SK-N-SH (cell line): ENCODE data around the gene TBC1D1. TPM values are rescaled to one million over a fixed set of nuclear protein-coding genes. Genes with fewer than 3 reads are reported as not detected.

Experiments used
- CTCF ChIA-PET: fragments of 300-600, 350-600 bp; formaldehyde crosslinking; extraction: SDS; loops from one replicate; lab custom pipeline; 2021; lab: Yijun Ruan, JAX
- POLR2A ChIA-PET: fragments of 350-600 bp; sonication (Branson Sonifier 250); formaldehyde crosslinking; extraction: SDS; loops from one replicate; lab custom pipeline; 2020; ENCODE audit warnings: antibody characterized with exemption, inconsistent platforms; lab: Yijun Ruan, JAX
- DNase-seq: peaks from one replicate; pipeline ENCODE4 v3.0.0; 2012
- H2AFZ ChIP-seq: fragments of 200-600 bp; sonication (generic); 2 replicates; pipeline ENCODE4 v1.8.1; 2016; ENCODE audit warnings: antibody characterized with exemption, mild to moderate bottlenecking, low read depth
- H3F3A ChIP-seq: fragments of 200-600 bp; sonication (generic); replicated peaks from 2 replicates; pipeline ENCODE3; 2016; ENCODE audit warnings: antibody characterized with exemption, mild to moderate bottlenecking; ENCODE audit not compliant: insufficient read depth
- H3K27ac ChIP-seq, 2 experiments: fragments of 200-500 bp in 1 of 2; fragments of 200-600 bp in 1 of 2; sonication (Bioruptor generic) in 1 of 2; sonication (generic), shearing (Covaris generic) in 1 of 2; 2 replicates each; pipeline versions ENCODE4 v1.5.1 to v1.6.1; 2014 to 2016; ENCODE audit warnings: low read depth in 2 of 2, inconsistent platforms in 1 of 2, low read length in 1 of 2, mild to moderate bottlenecking in 1 of 2, mixed read lengths in 1 of 2
- H3K27me3 ChIP-seq: fragments of 200-600 bp; sonication (generic), shearing (Covaris generic); 2 replicates; pipeline ENCODE4 v1.6.1; 2016; ENCODE audit warnings: mixed run types; ENCODE audit not compliant: insufficient read depth
- H3K36me3 ChIP-seq, 2 experiments: fragments of 200-500 bp in 1 of 2; fragments of 200-600 bp in 1 of 2; sonication (Bioruptor generic) in 1 of 2; sonication (generic) in 1 of 2; replicated peaks in 1 of 2; 2 replicates each; pipeline versions ENCODE3 to v1.5.1; 2014 to 2016; ENCODE audit warnings: low read length in 1 of 2, mild to moderate bottlenecking in 1 of 2; ENCODE audit not compliant: insufficient read depth in 2 of 2, control insufficient read depth in 1 of 2
- H3K4me1 ChIP-seq, 2 experiments: fragments of 200-500 bp in 1 of 2; fragments of 200-600 bp in 1 of 2; sonication (Bioruptor generic) in 1 of 2; sonication (generic), shearing (Covaris generic) in 1 of 2; 2 replicates each; pipeline versions ENCODE4 v1.5.1 to v1.6.1; 2014 to 2016; ENCODE audit warnings: low read depth in 1 of 2, low read length in 1 of 2, mixed run types in 1 of 2; ENCODE audit not compliant: insufficient read depth in 2 of 2, control insufficient read depth in 1 of 2
- H3K4me2 ChIP-seq: fragments of 200-600 bp; sonication (generic), shearing (Covaris generic); 2 replicates; pipeline ENCODE4 v1.6.1; 2017; ENCODE audit warnings: mixed run types
- H3K4me3 ChIP-seq, 2 experiments: fragments of 200-500 bp in 1 of 2; fragments of 200-600 bp in 1 of 2; sonication (Bioruptor generic) in 1 of 2; sonication (generic), shearing (Covaris generic) in 1 of 2; 2 replicates each; pipeline versions ENCODE4 v1.5.1 to v1.8.1; 2014 to 2016; ENCODE audit warnings: low read depth in 2 of 2, inconsistent platforms in 1 of 2, low read length in 1 of 2, mild to moderate bottlenecking in 1 of 2, mixed read lengths in 1 of 2, moderate library complexity in 1 of 2
- H3K79me2 ChIP-seq: fragments of 200-600 bp; sonication (generic); 2 replicates; pipeline ENCODE4 v1.8.1; 2017; ENCODE audit warnings: mild to moderate bottlenecking; ENCODE audit not compliant: insufficient read depth
- H3K9ac ChIP-seq: fragments of 200-600 bp; sonication (generic); 2 replicates; pipeline ENCODE4 v1.6.1; 2017; ENCODE audit warnings: mixed run types
- H3K9me2 ChIP-seq: fragments of 200-600 bp; sonication (generic); 2 replicates; pipeline ENCODE4 v1.6.1; 2017; ENCODE audit warnings: mixed run types
- H3K9me3 ChIP-seq: fragments of 200-600 bp; sonication (generic); 2 replicates; pipeline ENCODE4 v1.6.1; 2017; ENCODE audit warnings: mixed run types, mild to moderate bottlenecking, moderate library complexity
- H4K20me1 ChIP-seq: fragments of 200-600 bp; sonication (generic); 2 replicates; pipeline ENCODE4 v1.6.1; 2017; ENCODE audit warnings: mild to moderate bottlenecking, mixed run types; ENCODE audit not compliant: insufficient read depth
- CTCF ChIP-seq: fragments of 200-600 bp; sonication (generic); IDR thresholded peaks from 2 replicates; pipeline ENCODE4 v1.6.1; 2017; ENCODE audit warnings: antibody characterized with exemption, mild to moderate bottlenecking, moderate library complexity
- ELF1 ChIP-seq: IDR thresholded peaks from 2 replicates; pipeline ENCODE4 v1.4.0; 2012
- GATA2 ChIP-seq: sonication (generic); formaldehyde crosslinking; IDR thresholded peaks from 2 replicates; pipeline ENCODE4 v1.5.0; 2020; ENCODE audit warnings: mild to moderate bottlenecking, missing genetic modification reagents
- JUND ChIP-seq: IDR thresholded peaks from 2 replicates; pipeline ENCODE4 v1.4.0; 2012
- MXI1 ChIP-seq: IDR thresholded peaks from 2 replicates; pipeline ENCODE4 v1.6.1; 2012; ENCODE audit warnings: mild to moderate bottlenecking, low read depth, low read length, improper control_type of control experiment
- RAD21 ChIP-seq: IDR thresholded peaks from 2 replicates; pipeline ENCODE4 v1.6.1; 2012; ENCODE audit warnings: mild to moderate bottlenecking, low read length
- RCOR1 ChIP-seq: fragments of 150-350 bp; IDR thresholded peaks from 2 replicates; pipeline ENCODE4 v1.6.1; 2017; ENCODE audit warnings: antibody characterized with exemption, low read length
- SMC3 ChIP-seq: IDR thresholded peaks from 2 replicates; pipeline ENCODE4 v1.6.1; 2012; ENCODE audit warnings: low read depth, low read length, improper control_type of control experiment
- TAF1 ChIP-seq: IDR thresholded peaks from 2 replicates; pipeline ENCODE4 v1.6.1; 2012; ENCODE audit warnings: low read depth, mild to moderate bottlenecking, low read length, moderate library complexity, borderline replicate concordance
- TCF12 ChIP-seq: IDR thresholded peaks from 2 replicates; pipeline ENCODE4 v1.4.0; 2012
- USF1 ChIP-seq: IDR thresholded peaks from 2 replicates; pipeline ENCODE4 v1.4.0; 2012; ENCODE audit warnings: low read depth, borderline replicate concordance
- WGBS: methylation state at CpG from one replicate; pipeline ENCODE4 v1.1.6; 2017; ENCODE audit warnings: low lambda C conversion rate; 5-methylcytosine and 5-hydroxymethylcytosine counted together
- polyA plus RNA-seq, 3 experiments: library from polyadenylated mRNA; depleted of rRNA; stranded (reverse); fragments of >200 nt; gene quantifications; 2 replicates each; pipeline ENCODE4 v1.2.3, GENCODE V29; 2012
- TF ChIP-seq, protein P1 (sequence below): IDR thresholded peaks from 2 replicates; pipeline ENCODE4 v1.4.0; 2012; ENCODE audit warnings: low read depth, borderline replicate concordance
- TF ChIP-seq, protein P2 (sequence below): IDR thresholded peaks from 2 replicates; pipeline ENCODE4 v1.4.0; 2012; ENCODE audit warnings: low read depth

Gene TBC1D1
- polyA plus RNA-seq, 1 of the 3 experiments (the other 2 are of a cell fraction), result 29.8 TPM

- TF ChIP-seq JUND (no peak), GATA2 (no peak)
- TF ChIP-seq, protein P1, sequence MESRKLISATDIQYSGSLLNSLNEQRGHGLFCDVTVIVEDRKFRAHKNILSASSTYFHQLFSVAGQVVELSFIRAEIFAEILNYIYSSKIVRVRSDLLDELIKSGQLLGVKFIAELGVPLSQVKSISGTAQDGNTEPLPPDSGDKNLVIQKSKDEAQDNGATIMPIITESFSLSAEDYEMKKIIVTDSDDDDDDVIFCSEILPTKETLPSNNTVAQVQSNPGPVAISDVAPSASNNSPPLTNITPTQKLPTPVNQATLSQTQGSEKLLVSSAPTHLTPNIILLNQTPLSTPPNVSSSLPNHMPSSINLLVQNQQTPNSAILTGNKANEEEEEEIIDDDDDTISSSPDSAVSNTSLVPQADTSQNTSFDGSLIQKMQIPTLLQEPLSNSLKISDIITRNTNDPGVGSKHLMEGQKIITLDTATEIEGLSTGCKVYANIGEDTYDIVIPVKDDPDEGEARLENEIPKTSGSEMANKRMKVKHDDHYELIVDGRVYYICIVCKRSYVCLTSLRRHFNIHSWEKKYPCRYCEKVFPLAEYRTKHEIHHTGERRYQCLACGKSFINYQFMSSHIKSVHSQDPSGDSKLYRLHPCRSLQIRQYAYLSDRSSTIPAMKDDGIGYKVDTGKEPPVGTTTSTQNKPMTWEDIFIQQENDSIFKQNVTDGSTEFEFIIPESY, result no peak
Observed at GRCh38 chr4:38030023-38030422, 139.1 kb downstream of the TBC1D1 start (continued).

GRCh38 chr4:38034986-38035882 is 144.3 kb downstream of the TBC1D1 start:
- H3K27me3 ChIP-seq, result no peaks in the 10 kb centered on the region
- no peak overlapping the region for H3K4me2 ChIP-seq
- H3K9me2 ChIP-seq, result no peaks in the 10 kb centered on the region
- POLR2A ChIA-PET, result no interaction called here
- H3K4me1 ChIP-seq, result no peaks in the 10 kb centered on the region
- no peaks in the 10 kb centered on the region for H4K20me1 ChIP-seq
- H3K79me2 ChIP-seq, result no peaks in the 10 kb centered on the region
- H3K36me3 ChIP-seq, result peaks cover 6 to 8% of the 10 kb centered on the region in 2 experiments
- TF ChIP-seq SMC3, result peak; percentile 76
- peak; percentile 79 for TF ChIP-seq CTCF
- peak; percentile 78 for TF ChIP-seq RAD21
- no peak for TF ChIP-seq USF1
- CTCF ChIA-PET, result interaction anchor here (0.6 to 3.7 kb wide), 35 partner anchors 8 to 446 kb away, joined by 3 to 29 read pairs (median 4); no protein-coding TSS in a partner anchor
- H3K9ac ChIP-seq, result no peak overlapping the region
- WGBS, result 67% methylated on average over 11 of the region's 11 CpGs
- no peaks in the 10 kb centered on the region for H3F3A ChIP-seq
- DNase-seq, result peak; percentile 59
- no peak overlapping the region for H2AFZ ChIP-seq
- H3K27ac ChIP-seq, result no peak overlapping the region
- no peaks in the 10 kb centered on the region for H3K9me3 ChIP-seq
- H3K4me3 ChIP-seq, result no peak overlapping the region; a peak in 1 of 4 replicates

GRCh38 chr4:38036548-38036947 is 145.7 kb downstream of the TBC1D1 start:
- WGBS, result 88% methylated on average over 4 of the region's 4 CpGs
- no peaks in the 10 kb centered on the region for H3K4me1 ChIP-seq
- no peaks in the 10 kb centered on the region for H3K9me2 ChIP-seq
- no peak overlapping the region for H3K4me2 ChIP-seq
- no peak for DNase-seq
- H3K9ac ChIP-seq, result no peak overlapping the region
- H3F3A ChIP-seq, result no peaks in the 10 kb centered on the region
- H3K79me2 ChIP-seq, result no peaks in the 10 kb centered on the region
- no peak overlapping the region for H3K27ac ChIP-seq
- no peaks in the 10 kb centered on the region for H3K9me3 ChIP-seq
- no peaks in the 10 kb centered on the region for H3K27me3 ChIP-seq
- TF ChIP-seq, protein P2, sequence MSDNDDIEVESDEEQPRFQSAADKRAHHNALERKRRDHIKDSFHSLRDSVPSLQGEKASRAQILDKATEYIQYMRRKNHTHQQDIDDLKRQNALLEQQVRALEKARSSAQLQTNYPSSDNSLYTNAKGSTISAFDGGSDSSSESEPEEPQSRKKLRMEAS, result no peak
- TF ChIP-seq TCF12 (no peak), ELF1 (no peak), TAF1 (no peak), RCOR1 (no peak), JUND (no peak), MXI1 (no peak)
- no peaks in the 10 kb centered on the region for H4K20me1 ChIP-seq
- no peak overlapping the region for H2AFZ ChIP-seq
- no peak overlapping the region for H3K4me3 ChIP-seq
- peaks cover 6 to 8% of the 10 kb centered on the region in 2 experiments for H3K36me3 ChIP-seq
- CTCF ChIA-PET, result interaction anchor here (1.1 to 3.7 kb wide), 9 partner anchors 12 to 434 kb away, joined by 3 to 29 read pairs (median 7); no protein-coding TSS in a partner anchor
- POLR2A ChIA-PET, result no interaction called here
